ENCODE measurements around the gene TMEM184B. TPM values are rescaled to one million over a fixed set of nuclear protein-coding genes. Genes with fewer than 3 reads are reported as not detected.
A peak's percentile ranks its signal among the peaks of the same experiment; 100 is the strongest.

Gene TMEM184B
- total RNA-seq, 6 experiments from 2014 or later = 7.9 to 42.6 (median 16.9) TPM

- H3K36me3 ChIP-seq = no peaks in the 10 kb centered on the region
- peak in 1 of 4 donors; percentile 8 for ATAC-seq
- WGBS (ENCODE audit: insufficient coverage, low coverage, low lambda C conversion rate, missing lambda C conversion rate) = 54% methylated on average over 7 of the region's 11 CpGs
- no peaks in the 10 kb centered on the region for H3K27me3 ChIP-seq
- H3K4me3 ChIP-seq = no peak overlapping the region
- DNase-seq = peak in 1 of 3 donors; percentile 67
- peak overlapping the region; percentile 86 to 95 (median 89) for H3K27ac ChIP-seq
- H3K9me3 ChIP-seq = no peaks in the 10 kb centered on the region
- intact Hi-C loops (cut with DNase I) = no loop called here
- no peak for TF ChIP-seq CTCF (IDR thresholded peaks at IDR 0.05)
- TF ChIP-seq POLR2A (IDR thresholded peaks at IDR 0.05) = peak; percentile 12
- peaks cover 0 to 34% (median 14%) of the 10 kb centered on the region in 4 donors for H3K4me1 ChIP-seq
Observed at GRCh38 chr22:38313384-38313955, 40.7 kb upstream of the TMEM184B start.

- H3K36me3 ChIP-seq = no peaks in the 10 kb centered on the region
- H3K27me3 ChIP-seq = no peaks in the 10 kb centered on the region
- no peak overlapping the region for H3K4me3 ChIP-seq
- 70% methylated on average over 3 of the region's 7 CpGs for WGBS (ENCODE audit: insufficient coverage, low coverage, low lambda C conversion rate, missing lambda C conversion rate)
- intact Hi-C loops (cut with DNase I) = no loop called here
- TF ChIP-seq POLR2A (IDR thresholded peaks at IDR 0.05) = no peak
- H3K4me1 ChIP-seq = peaks cover 0 to 34% (median 14%) of the 10 kb centered on the region in 4 donors
- no peak for DNase-seq
- H3K9me3 ChIP-seq = no peaks in the 10 kb centered on the region
- peak overlapping the region in 1 of 3 donors; percentile 95 for H3K27ac ChIP-seq
- no peak for ATAC-seq
Observed at GRCh38 chr22:38312261-38312800, 39.5 kb upstream of the TMEM184B start.

- no peaks in the 10 kb centered on the region for H3K36me3 ChIP-seq
Observed at GRCh38 chr22:38311323-38311620, 38.5 kb upstream of the TMEM184B start.

GRCh38 chr22:38310518-38311322, 37.9 kb upstream of the TMEM184B start:
- H3K27me3 ChIP-seq = no peaks in the 10 kb centered on the region
- H3K4me3 ChIP-seq = no peak overlapping the region
- peak overlapping the region; percentile 61 to 79 (median 76) for H3K27ac ChIP-seq
- DNase-seq = no peak
- no peak for ATAC-seq
- H3K4me1 ChIP-seq = peaks cover 0 to 30% (median 14%) of the 10 kb centered on the region in 4 donors
- intact Hi-C loops (cut with DNase I) = no loop called here
- WGBS (ENCODE audit: insufficient coverage, low coverage, low lambda C conversion rate, missing lambda C conversion rate) = 72% methylated on average over 3 of the region's 18 CpGs
- H3K9me3 ChIP-seq = no peaks in the 10 kb centered on the region
- no peaks in the 10 kb centered on the region for H3K36me3 ChIP-seq
- no peak for TF ChIP-seq CTCF (IDR thresholded peaks at IDR 0.05)
- TF ChIP-seq POLR2A (IDR thresholded peaks at IDR 0.05) = no peak

More at GRCh38 chr22:38311323-38311620, 38.5 kb upstream of the TMEM184B start:
- Histone ChIP-seq H3K4me1 (peaks cover 0 to 33% (median 14%) of the 10 kb centered on the region in 4 donors), H3K27me3 (no peaks in the 10 kb centered on the region), H3K27ac (peak overlapping the region in 1 of 3 donors; percentile 61), H3K9me3 (no peaks in the 10 kb centered on the region), H3K4me3 (no peak overlapping the region)
- 40% methylated on average over 1 of the region's 4 CpGs for WGBS (ENCODE audit: insufficient coverage, low coverage, low lambda C conversion rate, missing lambda C conversion rate)
- DNase-seq = no peak
- intact Hi-C loops (cut with DNase I) = no loop called here
- TF ChIP-seq CTCF (IDR thresholded peaks at IDR 0.05) (no peak), POLR2A (IDR thresholded peaks at IDR 0.05) (no peak)
- ATAC-seq = no peak
